HepG2 (cell line): ENCODE measurements around the gene TTLL10. TPM values are rescaled to one million over a fixed set of nuclear protein-coding genes. Genes with fewer than 3 reads are reported as not detected.

Experiments used
- ARID3A ChIP-seq: IDR thresholded peaks from 2 replicates; pipeline ENCODE4 v1.6.1; 2012; ENCODE audit warnings: low read depth, low read length, improper control_type of control experiment
- ATF3 ChIP-seq: sonication (generic); formaldehyde crosslinking; IDR thresholded peaks from 2 replicates; pipeline ENCODE4 v1.4.0; 2020; ENCODE audit warnings: missing genetic modification reagents
- ATF7-NPFF ChIP-seq: sonication (generic); formaldehyde crosslinking; IDR thresholded peaks from 2 replicates; pipeline ENCODE4 v1.8.1; 2023; ENCODE audit warnings: mild to moderate bottlenecking, low read depth, missing genetic modification reagents, moderate library complexity
- ELF4 ChIP-seq: sonication (generic); formaldehyde crosslinking; IDR thresholded peaks from 2 replicates; pipeline ENCODE4 v1.5.0; 2020; ENCODE audit warnings: missing genetic modification reagents, mild to moderate bottlenecking, moderate library complexity, borderline replicate concordance
- GZF1 ChIP-seq: sonication (generic); formaldehyde crosslinking; IDR thresholded peaks from 2 replicates; pipeline ENCODE4 v1.5.1; 2020; ENCODE audit warnings: mild to moderate bottlenecking, missing genetic modification reagents
- HIVEP1 ChIP-seq: sonication (generic); formaldehyde crosslinking; IDR thresholded peaks from 2 replicates; pipeline ENCODE4 v1.4.0; 2020; ENCODE audit warnings: mild to moderate bottlenecking, missing genetic modification reagents
- HNRNPLL ChIP-seq: fragments of 200-400 bp; formaldehyde crosslinking; IDR thresholded peaks from 2 replicates; pipeline ENCODE4 v1.6.1; 2017; ENCODE audit warnings: mild to moderate bottlenecking, low read depth, low read length; ENCODE audit not compliant: poor library complexity, severe bottlenecking
- HOXD1 ChIP-seq: sonication (generic); formaldehyde crosslinking; IDR thresholded peaks from 2 replicates; pipeline ENCODE4 v1.5.0; 2020; ENCODE audit warnings: missing genetic modification reagents
- MIER2 ChIP-seq: IDR thresholded peaks from 2 replicates; pipeline ENCODE4 v1.6.1; 2016; ENCODE audit warnings: missing biosample characterization, missing genetic modification reagents
- NKX3-1 ChIP-seq: sonication (generic); formaldehyde crosslinking; IDR thresholded peaks from 2 replicates; pipeline ENCODE4 v1.5.0; 2020; ENCODE audit warnings: missing genetic modification reagents
- NR2F6 ChIP-seq, 2 experiments: IDR thresholded peaks; 2 replicates each; pipeline ENCODE4 v1.6.1; 2016; ENCODE audit warnings: antibody characterized with exemption in 1 of 2, mild to moderate bottlenecking in 1 of 2
- PCBP1 ChIP-seq: fragments of 200-400 bp; formaldehyde crosslinking; IDR thresholded peaks from 2 replicates; pipeline ENCODE4 v1.6.1; 2017; ENCODE audit warnings: mild to moderate bottlenecking, low read depth, low read length, borderline replicate concordance
- PHF8 ChIP-seq: sonication (generic); formaldehyde crosslinking; IDR thresholded peaks from 2 replicates; pipeline ENCODE4 v1.5.0; 2020; ENCODE audit warnings: missing genetic modification reagents
- POGZ ChIP-seq: sonication (generic); formaldehyde crosslinking; IDR thresholded peaks from 2 replicates; pipeline ENCODE4 v1.4.0; 2020; ENCODE audit warnings: mild to moderate bottlenecking, missing genetic modification reagents
- STAG1 ChIP-seq: sonication (generic); formaldehyde crosslinking; IDR thresholded peaks from 2 replicates; pipeline ENCODE4 v1.4.0; 2020; ENCODE audit warnings: missing genetic modification reagents
- TRAFD1 ChIP-seq: sonication (generic); formaldehyde crosslinking; IDR thresholded peaks from 2 replicates; pipeline ENCODE4 v1.5.1; 2020; ENCODE audit warnings: missing genetic modification reagents, mild to moderate bottlenecking, borderline replicate concordance
- TRIM24 ChIP-seq: sonication (generic); formaldehyde crosslinking; IDR thresholded peaks from 2 replicates; pipeline ENCODE4 v1.8.0; 2022; ENCODE audit warnings: mild to moderate bottlenecking, missing genetic modification reagents
- ZBED4 ChIP-seq: sonication (generic); formaldehyde crosslinking; IDR thresholded peaks from 2 replicates; pipeline ENCODE4 v1.4.0; 2020; ENCODE audit warnings: missing genetic modification reagents, borderline replicate concordance
- ZNF275 ChIP-seq: sonication (generic); formaldehyde crosslinking; IDR thresholded peaks from 2 replicates; pipeline ENCODE4 v1.8.0; 2022; ENCODE audit warnings: missing genetic modification reagents, mild to moderate bottlenecking, inconsistent platforms, borderline replicate concordance
- ZNF619 ChIP-seq: sonication (generic); formaldehyde crosslinking; IDR thresholded peaks from 2 replicates; pipeline ENCODE4 v1.4.0; 2020; ENCODE audit warnings: mild to moderate bottlenecking, missing genetic modification reagents
- ZZZ3 ChIP-seq: sonication (generic); formaldehyde crosslinking; IDR thresholded peaks from 2 replicates; pipeline ENCODE4 v1.4.0; 2020; ENCODE audit warnings: missing genetic modification reagents, mild to moderate bottlenecking, borderline replicate concordance
- polyA plus RNA-seq, 8 experiments: library from polyadenylated mRNA; depleted of rRNA in 3 of 8; stranded (reverse) in 7 of 8; unstranded in 1 of 8; fragments of >200 nt; fragmentation: Illumina TruSeq in 4 of 8; extraction: Trizol in 4 of 8; gene quantifications; 2 replicates each; pipeline versions ENCODE4 v1.2.1 to v1.2.3, GENCODE V29; 2011 to 2016; ENCODE audit warnings: low read depth in 4 of 8, missing spikeins in 1 of 8, mixed read lengths in 1 of 8; ENCODE audit not compliant: insufficient read depth in 1 of 8
- total RNA-seq, 5 experiments: library from RNA; depleted of rRNA; stranded (reverse); fragments of >200 nt; fragmentation: Illumina TruSeq; extraction: Trizol; gene quantifications; 2 replicates each; pipeline ENCODE4 v1.2.3, GENCODE V29; 2016; ENCODE audit warnings: low read depth in 1 of 5

Gene TTLL10
- total and polyA plus RNA-seq, 2 of the 13 experiments (the other 11 are each of a cell fraction or from before 2014, with no cell fraction given): not detected

- TF ChIP-seq HOXD1 (no peak), ZBED4 (CRISPR knock-in tag) (no peak), ELF4 (CRISPR knock-in tag) (no peak), ZNF619 (CRISPR knock-in tag) (no peak), ATF3 (CRISPR knock-in tag) (no peak), TRIM24 (CRISPR knock-in tag) (no peak), GZF1 (no peak), HNRNPLL (peak; percentile 17), STAG1 (CRISPR knock-in tag) (no peak), NR2F6 (IDR thresholded peaks at IDR 0.05) (no peak), NR2F6 (CRISPR knock-in tag; IDR thresholded peaks at IDR 0.05) (no peak), NKX3-1 (no peak), HIVEP1 (CRISPR knock-in tag) (no peak), ZNF275 (CRISPR knock-in tag) (no peak), POGZ (CRISPR knock-in tag) (no peak), PHF8 (CRISPR knock-in tag) (no peak), PCBP1 (peak; percentile 96), TRAFD1 (CRISPR knock-in tag) (no peak), ATF7-NPFF (CRISPR knock-in tag) (no peak), ZZZ3 (no peak), ARID3A (no peak), MIER2 (CRISPR knock-in tag) (no peak)
Measured at GRCh38 chr1:1244192-1244811, 70.6 kb downstream of the TTLL10 start (continued).
